Muscle layer of duodenum (tissue), 2 donors: Measurements from ENCODE around the gene RIMS1.

Experiments used
- H3K27ac ChIP-seq: one replicate; pipeline ENCODE4 v1.7.0; 2013; ENCODE audit warnings: mild to moderate bottlenecking, low read length
- H3K27me3 ChIP-seq: one replicate; pipeline ENCODE4 v1.7.0; 2013; ENCODE audit warnings: low read depth, mild to moderate bottlenecking, control low read depth, low read length
- H3K36me3 ChIP-seq, 2 donors: one replicate each; pipeline ENCODE4 v1.7.0; 2013; ENCODE audit warnings: low read length in 2 of 2, control low read depth in 1 of 2, mild to moderate bottlenecking in 1 of 2; ENCODE audit not compliant: insufficient read depth in 2 of 2, control insufficient read depth in 1 of 2
- H3K4me1 ChIP-seq, 2 donors: one replicate each; pipeline ENCODE4 v1.7.0; 2013; ENCODE audit warnings: low read length in 2 of 2, mild to moderate bottlenecking in 2 of 2, control low read depth in 1 of 2, moderate library complexity in 1 of 2; ENCODE audit not compliant: insufficient read depth in 2 of 2, control insufficient read depth in 1 of 2
- H3K4me3 ChIP-seq, 2 donors: one replicate each; pipeline ENCODE4 v1.7.0; 2013; ENCODE audit warnings: low read length in 2 of 2, low read depth in 1 of 2, mild to moderate bottlenecking in 1 of 2
- H3K9me3 ChIP-seq, 2 donors: one replicate each; pipeline ENCODE4 v1.7.0; 2013; ENCODE audit warnings: low read length in 2 of 2, control low read depth in 1 of 2, mild to moderate bottlenecking in 1 of 2; ENCODE audit not compliant: control insufficient read depth in 1 of 2
- donor health status: healthy.

The RIMS1 gene

DNA sequence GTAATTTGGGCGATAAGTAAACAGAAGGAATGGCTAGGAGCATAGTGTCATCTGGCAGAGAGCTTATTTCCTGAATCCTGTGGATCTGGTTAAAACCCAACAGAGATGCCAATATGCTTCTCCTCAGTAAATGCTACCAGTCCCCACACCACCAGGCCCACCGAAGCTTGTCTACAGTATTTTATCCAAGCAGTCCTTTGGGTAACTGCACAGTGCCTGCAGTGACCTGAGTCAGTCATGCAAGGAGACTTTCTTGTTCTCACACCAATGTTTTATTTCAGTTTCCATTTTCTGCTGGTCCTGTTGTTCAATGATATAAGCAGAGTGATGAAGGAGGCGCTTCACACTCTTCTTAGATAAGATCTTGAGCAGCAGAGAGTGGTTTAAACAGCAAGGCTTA lies 326.3 kb downstream of the RIMS1 start:
- Histone ChIP-seq H3K4me1 (no peaks in the 10 kb centered on the region), H3K4me3 (no peak overlapping the region), H3K36me3 (no peaks in the 10 kb centered on the region), H3K27ac (no peak overlapping the region), H3K27me3 (no peaks in the 10 kb centered on the region), H3K9me3 (no peaks in the 10 kb centered on the region)

DNA sequence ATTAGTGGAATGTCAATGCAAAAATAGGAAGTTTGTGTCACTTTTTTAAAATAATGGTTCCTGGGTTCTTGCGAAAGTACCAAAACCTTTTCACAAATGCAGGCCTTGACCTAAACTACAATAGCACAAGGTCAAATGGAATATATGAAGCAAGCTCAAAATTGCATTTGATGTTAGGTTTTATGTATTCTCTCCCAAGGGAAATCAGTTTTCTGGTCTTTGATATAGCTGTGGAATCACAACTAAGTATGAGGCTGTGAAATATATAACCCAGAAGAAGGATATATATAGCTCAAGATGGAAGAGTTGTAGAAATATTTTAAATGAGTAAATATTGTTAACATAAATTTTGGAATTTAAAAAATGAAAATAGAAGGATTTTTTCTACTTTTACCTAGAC lies 327.3 kb downstream of the RIMS1 start:
- no peaks in the 10 kb centered on the region for H3K36me3 ChIP-seq
- no peak overlapping the region for H3K27ac ChIP-seq
- no peaks in the 10 kb centered on the region for H3K4me1 ChIP-seq
- no peaks in the 10 kb centered on the region for H3K27me3 ChIP-seq
- no peaks in the 10 kb centered on the region for H3K9me3 ChIP-seq
- H3K4me3 ChIP-seq: no peak overlapping the region

- Histone ChIP-seq H3K36me3 (no peaks in the 10 kb centered on the region), H3K4me1 (no peaks in the 10 kb centered on the region), H3K27ac (no peak overlapping the region), H3K27me3 (no peaks in the 10 kb centered on the region), H3K9me3 (no peaks in the 10 kb centered on the region), H3K4me3 (no peak overlapping the region)
Measured at GRCh38 chr6:72216222-72217068, 330.1 kb downstream of the RIMS1 start.

- no peaks in the 10 kb centered on the region for H3K27me3 ChIP-seq
- H3K4me3 ChIP-seq: no peak overlapping the region
- H3K27ac ChIP-seq: no peak overlapping the region
- no peaks in the 10 kb centered on the region for H3K36me3 ChIP-seq
- H3K4me1 ChIP-seq: no peaks in the 10 kb centered on the region
- H3K9me3 ChIP-seq: no peaks in the 10 kb centered on the region
Measured at GRCh38 chr6:72217626-72218025, 331.3 kb downstream of the RIMS1 start.

DNA sequence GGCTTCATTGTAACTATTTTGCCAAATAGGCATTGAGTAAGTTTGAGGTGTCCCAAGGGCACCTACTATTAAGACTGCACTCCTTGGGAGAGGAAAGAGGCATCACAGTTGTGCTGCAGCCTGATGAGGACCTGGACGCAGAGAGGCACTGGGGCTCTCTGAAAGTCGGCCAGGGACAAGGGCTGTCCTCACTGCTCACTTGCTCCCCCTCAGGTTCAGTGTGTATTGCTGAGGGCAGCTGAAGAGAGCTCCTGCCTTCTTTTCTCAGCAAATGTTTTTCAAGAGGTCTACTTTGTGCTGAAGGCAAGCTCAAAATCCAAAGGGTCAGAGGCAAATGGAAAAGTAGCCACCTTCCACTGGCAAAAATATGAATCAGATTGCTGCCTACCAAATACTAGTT lies 331.8 kb downstream of the RIMS1 start:
- Histone ChIP-seq H3K4me1 (no peaks in the 10 kb centered on the region), H3K36me3 (no peaks in the 10 kb centered on the region), H3K27me3 (no peaks in the 10 kb centered on the region), H3K9me3 (no peaks in the 10 kb centered on the region), H3K27ac (no peak overlapping the region), H3K4me3 (no peak overlapping the region)

DNA sequence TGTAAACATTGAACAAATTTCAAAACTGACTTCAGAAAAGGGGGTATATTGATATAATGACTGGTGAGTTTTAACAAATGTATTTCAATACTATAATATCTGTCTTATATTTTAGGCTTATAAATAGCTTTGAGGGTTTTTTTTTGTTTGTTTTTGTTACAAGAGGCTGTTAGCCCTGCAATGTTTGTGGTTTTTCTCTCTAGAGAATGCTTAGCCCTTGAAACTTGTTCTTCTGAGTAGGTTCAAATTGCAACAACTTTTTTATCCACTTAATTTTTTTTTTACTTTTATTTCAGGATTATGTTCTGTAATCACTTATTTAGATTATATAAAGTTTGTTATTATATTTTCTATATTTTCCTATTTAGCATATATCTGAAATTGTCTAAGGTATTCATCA lies 333.2 kb downstream of the RIMS1 start:
- Histone ChIP-seq H3K36me3 (no peaks in the 10 kb centered on the region), H3K4me3 (no peak overlapping the region), H3K27me3 (no peaks in the 10 kb centered on the region), H3K4me1 (no peaks in the 10 kb centered on the region), H3K27ac (no peak overlapping the region), H3K9me3 (no peaks in the 10 kb centered on the region)

DNA sequence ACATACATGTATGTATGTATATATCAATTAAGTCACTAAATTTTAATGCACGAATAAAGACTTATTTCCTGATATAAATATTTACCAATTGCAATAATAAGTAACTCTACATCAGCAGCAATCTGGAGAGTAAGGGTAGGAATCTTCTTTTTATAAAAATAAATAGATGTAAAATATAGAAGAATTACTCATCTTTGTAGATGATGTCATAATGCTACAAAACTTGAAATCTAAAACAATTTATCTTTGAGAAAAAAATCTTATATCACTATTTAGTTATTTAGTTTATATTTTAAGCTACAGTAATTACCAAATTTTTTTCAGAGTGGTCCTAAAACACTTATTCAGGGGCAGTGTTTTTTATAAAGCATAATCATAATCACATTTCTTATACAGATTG lies 351.7 kb downstream of the RIMS1 start:
- no peak overlapping the region for H3K27ac ChIP-seq
- no peak overlapping the region for H3K4me3 ChIP-seq
- H3K36me3 ChIP-seq: no peaks in the 10 kb centered on the region

GRCh38 chr6:72238900-72239299 lies 352.6 kb downstream of the RIMS1 start:
- no peak overlapping the region for H3K27ac ChIP-seq
- no peaks in the 10 kb centered on the region for H3K9me3 ChIP-seq
- H3K4me3 ChIP-seq: no peak overlapping the region
- H3K27me3 ChIP-seq: no peaks in the 10 kb centered on the region
- no peaks in the 10 kb centered on the region for H3K36me3 ChIP-seq
- no peaks in the 10 kb centered on the region for H3K4me1 ChIP-seq

More for the DNA sequence above, 351.7 kb downstream of the RIMS1 start:
- Histone ChIP-seq H3K4me1 (no peaks in the 10 kb centered on the region), H3K27me3 (no peaks in the 10 kb centered on the region), H3K9me3 (no peaks in the 10 kb centered on the region)

GRCh38 chr6:72245565-72245964 lies 359.2 kb downstream of the RIMS1 start:
- no peaks in the 10 kb centered on the region for H3K9me3 ChIP-seq
- no peaks in the 10 kb centered on the region for H3K36me3 ChIP-seq
- no peaks in the 10 kb centered on the region for H3K4me1 ChIP-seq
- no peaks in the 10 kb centered on the region for H3K27me3 ChIP-seq
- H3K27ac ChIP-seq: no peak overlapping the region
- H3K4me3 ChIP-seq: no peak overlapping the region

- no peak overlapping the region for H3K27ac ChIP-seq
- no peaks in the 10 kb centered on the region for H3K9me3 ChIP-seq
- H3K4me3 ChIP-seq: no peak overlapping the region
- H3K36me3 ChIP-seq: no peaks in the 10 kb centered on the region
- H3K27me3 ChIP-seq: no peaks in the 10 kb centered on the region
- no peaks in the 10 kb centered on the region for H3K4me1 ChIP-seq
Measured at GRCh38 chr6:72246926-72247325, 360.6 kb downstream of the RIMS1 start.

GRCh38 chr6:72248621-72249020 lies 362.3 kb downstream of the RIMS1 start:
- Histone ChIP-seq H3K9me3 (no peaks in the 10 kb centered on the region), H3K27me3 (no peaks in the 10 kb centered on the region), H3K27ac (no peak overlapping the region), H3K36me3 (no peaks in the 10 kb centered on the region), H3K4me3 (no peak overlapping the region), H3K4me1 (no peaks in the 10 kb centered on the region)

DNA sequence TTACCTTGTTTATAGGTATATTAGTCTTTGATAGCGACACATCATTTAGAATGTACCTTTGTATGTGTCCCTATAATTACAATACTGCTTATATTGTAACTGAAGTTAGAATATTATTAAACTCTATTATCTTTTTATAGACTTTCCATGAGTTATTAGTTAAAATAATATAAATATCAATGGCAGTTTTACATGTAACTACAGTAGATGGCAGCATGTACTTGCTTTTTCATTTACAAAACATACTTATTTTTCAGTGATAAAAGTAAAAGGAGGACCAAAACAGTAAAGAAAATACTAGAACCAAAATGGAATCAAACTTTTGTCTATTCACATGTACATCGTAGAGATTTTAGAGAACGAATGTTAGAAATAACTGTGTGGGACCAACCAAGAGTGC lies 364.3 kb downstream of the RIMS1 start:
- Histone ChIP-seq H3K4me1 (no peaks in the 10 kb centered on the region), H3K36me3 (no peaks in the 10 kb centered on the region), H3K27me3 (no peaks in the 10 kb centered on the region), H3K4me3 (no peak overlapping the region), H3K9me3 (no peaks in the 10 kb centered on the region), H3K27ac (no peak overlapping the region)
